DOHH2 (cell line): ENCODE results near the gene MFAP3.

Experiments used
- CTCF ChIP-seq: fragments of 200-600 bp; sonication (generic); IDR thresholded peaks from one replicate; pipeline ENCODE4 v1.5.1; 2014; ENCODE audit warnings: antibody characterized with exemption, mild to moderate bottlenecking, low read depth, low read length; ENCODE audit not compliant: poor library complexity, severe bottlenecking
- EZH2phosphoT487 ChIP-seq: fragments of 200-600 bp; sonication (generic); IDR thresholded peaks from 2 replicates; pipeline ENCODE4 v1.6.1; 2017; ENCODE audit warnings: borderline replicate concordance, mild to moderate bottlenecking, antibody characterized with exemption, low read length, moderate library complexity, mixed read lengths

- TF ChIP-seq CTCF: no peak
- no peak for TF ChIP-seq EZH2phosphoT487
These were observed 50.0 kb downstream of the MFAP3 start for GRCh38 chr5:154088801-154089200.
